Activated CD4-positive, alpha-beta T cell treated with anti-CD3 and anti-CD28 coated beads, Interleukin-2, amount 50 U/mL, for 16 hours (primary cell): ENCODE results near the gene PTTG1IP.

Experiments
- DNase-seq: peaks from one replicate; pipeline ENCODE4 v3.0.0-alpha.2; 2020

Gene PTTG1IP

GRCh38 chr21:44858291-44858690 is 15.2 kb downstream of the PTTG1IP start:
- no peak for DNase-seq

- DNase-seq: no peak
Observed at GRCh38 chr21:44857127-44857892, 16.2 kb downstream of the PTTG1IP start.

- DNase-seq: no peak
Observed at GRCh38 chr21:44856131-44856530, 17.4 kb downstream of the PTTG1IP start.

- DNase-seq: no peak
Observed at GRCh38 chr21:44855572-44855971, 17.9 kb downstream of the PTTG1IP start.

GRCh38 chr21:44854664-44855446 is 18.6 kb downstream of the PTTG1IP start:
- DNase-seq: no peak

GRCh38 chr21:44854391-44854663 is 19.2 kb downstream of the PTTG1IP start:
- DNase-seq: no peak

GRCh38 chr21:44853601-44854390 is 19.7 kb downstream of the PTTG1IP start:
- DNase-seq: no peak

GRCh38 chr21:44850905-44851657 is 22.4 kb downstream of the PTTG1IP start:
- DNase-seq: no peak

GRCh38 chr21:44850208-44850800 is 23.2 kb downstream of the PTTG1IP start:
- DNase-seq: no peak

- DNase-seq: no peak
Observed at GRCh38 chr21:44849616-44850130, 23.8 kb downstream of the PTTG1IP start.

GRCh38 chr21:44848821-44849521 is 24.5 kb downstream of the PTTG1IP start:
- DNase-seq: no peak

GRCh38 chr21:44847261-44848056 is 26.0 kb downstream of the PTTG1IP start:
- DNase-seq: no peak

GRCh38 chr21:44846485-44847260 is 26.8 kb downstream of the PTTG1IP start:
- no peak for DNase-seq

GRCh38 chr21:44846224-44846484 is 27.3 kb downstream of the PTTG1IP start:
- DNase-seq: no peak

GRCh38 chr21:44845418-44846223 is 27.9 kb downstream of the PTTG1IP start:
- peak; percentile 59 for DNase-seq

- DNase-seq: no peak
Observed at GRCh38 chr21:44844256-44844655, 29.2 kb downstream of the PTTG1IP start.

GRCh38 chr21:44842721-44843445 is 30.6 kb downstream of the PTTG1IP start:
- no peak for DNase-seq

GRCh38 chr21:44842087-44842486 is 31.4 kb downstream of the PTTG1IP start:
- no peak for DNase-seq

GRCh38 chr21:44840771-44841170 is 32.7 kb downstream of the PTTG1IP start:
- DNase-seq: no peak
